A549 (cell line): ENCODE measurements around the gene NR1H4. TPM values are rescaled to one million over a fixed set of nuclear protein-coding genes. Genes with fewer than 3 reads are reported as not detected.

ENCODE experiments used
- ATAC-seq, 2 experiments: fragments of 200-7000 bp in 1 of 2; fragments of >200 bp in 1 of 2; cut with Nextera tagmentation in 1 of 2; cut with Tn5 transposase in 1 of 2; 3 replicates each; pipeline versions ENCODE4 v1.8.0 to v1.9.1; 2018 to 2020; ENCODE audit warnings: mild to moderate bottlenecking in 1 of 2, moderate library complexity in 1 of 2
- CTCF ChIA-PET: fragments of 300-600 bp; sonication (Branson Sonifier 250); formaldehyde crosslinking; extraction: SDS; loops from one replicate; lab custom pipeline; 2021; ENCODE audit warnings: antibody characterized with exemption, inconsistent platforms; lab: Yijun Ruan, JAX
- POLR2A ChIA-PET: fragments of 350-600 bp; formaldehyde crosslinking; extraction: SDS; loops from one replicate; lab custom pipeline; 2021; ENCODE audit warnings: antibody characterized with exemption, inconsistent platforms; lab: Yijun Ruan, JAX
- DNase-seq, 2 experiments: peaks; one replicate each; pipeline versions ENCODE4 v3.0.0 to v3.0.0-alpha.2; 2011 to 2016; ENCODE audit warnings: low read depth in 1 of 2, low spot score in 1 of 2
- FAIRE-seq: peaks from 2 replicates; lab custom pipeline; 2011; peaks lifted over from hg19 to GRCh38; lab: Jason Lieb, UNC
- H3K27ac ChIP-seq, 2 experiments: fragments of >200 bp; sonication (Bioruptor Twin); formaldehyde crosslinking; 3 replicates each; pipeline ENCODE4 v1.5.1; 2016 to 2017
- H3K4me1 ChIP-seq: fragments of >200 bp; sonication (Bioruptor Twin); formaldehyde crosslinking; 3 replicates; pipeline ENCODE4 v1.6.1; 2016
- H3K4me2 ChIP-seq: fragments of >200 bp; sonication (Bioruptor Twin); formaldehyde crosslinking; 3 replicates; pipeline ENCODE4 v1.6.1; 2016
- H3K4me3 ChIP-seq: fragments of >200 bp; sonication (Bioruptor Twin); formaldehyde crosslinking; 3 replicates; pipeline ENCODE4 v1.5.1; 2016
- H3K9me3 ChIP-seq: fragments of >200 bp; sonication (Bioruptor Twin); formaldehyde crosslinking; 3 replicates; pipeline ENCODE4 v1.6.1; 2016
- CHD2 ChIP-seq: fragments of 150-350 bp; IDR thresholded peaks from 2 replicates; pipeline ENCODE4 v1.6.1; 2014; ENCODE audit warnings: low read length; ENCODE audit not compliant: partially characterized antibody
- CHD4 ChIP-seq: fragments of 200-600 bp; sonication (generic); IDR thresholded peaks from 2 replicates; pipeline ENCODE4 v1.6.1; 2016; ENCODE audit warnings: antibody characterized with exemption, mild to moderate bottlenecking, borderline replicate concordance
- EP300 ChIP-seq, 2 experiments: fragments of >200 bp; sonication (Bioruptor Twin); formaldehyde crosslinking; IDR thresholded peaks; 2 replicates in 1 of 2; 3 replicates in 1 of 2; pipeline ENCODE4 v1.6.1; 2016 to 2017
- ESRRA ChIP-seq: fragments of 150-350 bp; IDR thresholded peaks from 2 replicates; pipeline ENCODE4 v1.6.1; 2014; ENCODE audit warnings: mild to moderate bottlenecking, low read length, borderline replicate concordance
- FOSL2 ChIP-seq, 2 experiments: fragments of 450-650 bp in 1 of 2; fragments of >200 bp in 1 of 2; sonication (Bioruptor Twin) in 1 of 2; formaldehyde crosslinking; IDR thresholded peaks; 2 replicates each; pipeline versions ENCODE4 v1.5.0 to v1.6.1; 2016 to 2020; ENCODE audit warnings: mild to moderate bottlenecking in 1 of 2, moderate library complexity in 1 of 2
- GATA3 ChIP-seq: IDR thresholded peaks from 2 replicates; pipeline ENCODE4 v1.6.1; 2012; ENCODE audit warnings: borderline replicate concordance
- HMGXB4 ChIP-seq: fragments of 250-450 bp; sonication (Bioruptor Pico); IDR thresholded peaks from 2 replicates; pipeline ENCODE4 v1.5.0; 2021; ENCODE audit warnings: mild to moderate bottlenecking, moderate library complexity, borderline replicate concordance
- HOXA7 ChIP-seq: fragments of 250-450 bp; sonication (Bioruptor Pico); IDR thresholded peaks from 2 replicates; pipeline ENCODE4 v1.5.0; 2020; ENCODE audit warnings: mild to moderate bottlenecking, moderate library complexity
- HOXB5 ChIP-seq: fragments of 250-450 bp; sonication (Bioruptor Pico); IDR thresholded peaks from 2 replicates; pipeline ENCODE4 v1.5.0; 2020; ENCODE audit warnings: mild to moderate bottlenecking, moderate library complexity
- JUNB ChIP-seq: fragments of >200 bp; sonication (Bioruptor Twin); formaldehyde crosslinking; IDR thresholded peaks from 2 replicates; pipeline ENCODE4 v1.6.1; 2016
- KDM5A ChIP-seq: fragments of 200-600 bp; sonication (generic); IDR thresholded peaks from 2 replicates; pipeline ENCODE4 v1.6.1; 2016; ENCODE audit warnings: antibody characterized with exemption, mild to moderate bottlenecking
- MAX ChIP-seq: IDR thresholded peaks from 2 replicates; pipeline ENCODE4 v1.6.1; 2012
- MYC ChIP-seq: IDR thresholded peaks from 2 replicates; pipeline ENCODE4 v1.6.1; 2012; ENCODE audit warnings: mild to moderate bottlenecking, inconsistent platforms, low read length, improper control_type of control experiment, borderline replicate concordance
- NFE2L2 ChIP-seq: fragments of 150-350 bp; conservative IDR thresholded peaks from 2 replicates; pipeline ENCODE4 v1.6.1; 2014; ENCODE audit warnings: low read length
- NR3C1 ChIP-seq: fragments of >200 bp; sonication (Bioruptor Twin); formaldehyde crosslinking; IDR thresholded peaks from 3 replicates; pipeline ENCODE4 v1.6.1; 2017
- POLR2A ChIP-seq: IDR thresholded peaks from 2 replicates; pipeline ENCODE4 v1.6.1; 2012; ENCODE audit warnings: mild to moderate bottlenecking, low read length
- RAD21 ChIP-seq, 2 experiments: fragments of >200 bp in 1 of 2; sonication (Bioruptor Twin) in 1 of 2; formaldehyde crosslinking in 1 of 2; IDR thresholded peaks in 1 of 2; conservative IDR thresholded peaks in 1 of 2; 2 replicates in 1 of 2; 3 replicates in 1 of 2; pipeline ENCODE4 v1.6.1; 2012 to 2018; ENCODE audit warnings: inconsistent platforms in 1 of 2
- RCOR1 ChIP-seq: fragments of 150-350 bp; IDR thresholded peaks from 2 replicates; pipeline ENCODE4 v1.6.1; 2014; ENCODE audit warnings: antibody characterized with exemption, low read length, low read depth
- RFX5 ChIP-seq: fragments of 450-650 bp; IDR thresholded peaks from 2 replicates; pipeline ENCODE4 v1.7.1; 2014; ENCODE audit warnings: antibody characterized with exemption, mild to moderate bottlenecking, moderate library complexity
- RNF2 ChIP-seq: fragments of 200-600 bp; sonication (generic); IDR thresholded peaks from 2 replicates; pipeline ENCODE4 v1.6.1; 2016; ENCODE audit warnings: low read depth, mild to moderate bottlenecking, antibody characterized with exemption, moderate library complexity, borderline replicate concordance
- TP53 ChIP-seq: fragments of 250-450 bp; sonication (Bioruptor Pico); IDR thresholded peaks from 2 replicates; pipeline ENCODE4 v1.5.0; 2021; ENCODE audit warnings: mild to moderate bottlenecking, moderate library complexity
- ZC3H11A ChIP-seq: fragments of 450-650 bp; IDR thresholded peaks from 2 replicates; pipeline ENCODE4 v1.6.1; 2014; ENCODE audit warnings: antibody characterized with exemption, mild to moderate bottlenecking
- WGBS: methylation state at CpG from one replicate; pipeline ENCODE4 v1.1.6; 2017; ENCODE audit errors: missing lambda C conversion rate; 5-methylcytosine and 5-hydroxymethylcytosine counted together
- polyA plus RNA-seq, 4 experiments: library from polyadenylated mRNA; depleted of rRNA in 3 of 4; stranded (reverse); fragments of >200 nt; fragmentation: RNase III in 1 of 4; extraction: RNeasy Plus Mini Kit Qiagen cat#74134 plus additional on column Dnase treatment in 1 of 4; gene quantifications; 2 replicates in 3 of 4; 3 replicates in 1 of 4; pipeline ENCODE4 v1.2.3, GENCODE V29; 2011 to 2017
- TF ChIP-seq, protein P1 (sequence below): IDR thresholded peaks from 2 replicates; pipeline ENCODE4 v1.6.1; 2012
- TF ChIP-seq, protein P2 (sequence below): fragments of 450-650 bp; IDR thresholded peaks from 2 replicates; pipeline ENCODE4 v1.6.1; 2014; ENCODE audit warnings: antibody characterized with exemption

Gene NR1H4
- polyA plus RNA-seq, 2 of the 4 experiments (the other 2 are of a cell fraction) = 0.40 to 1.4 TPM

DNA sequence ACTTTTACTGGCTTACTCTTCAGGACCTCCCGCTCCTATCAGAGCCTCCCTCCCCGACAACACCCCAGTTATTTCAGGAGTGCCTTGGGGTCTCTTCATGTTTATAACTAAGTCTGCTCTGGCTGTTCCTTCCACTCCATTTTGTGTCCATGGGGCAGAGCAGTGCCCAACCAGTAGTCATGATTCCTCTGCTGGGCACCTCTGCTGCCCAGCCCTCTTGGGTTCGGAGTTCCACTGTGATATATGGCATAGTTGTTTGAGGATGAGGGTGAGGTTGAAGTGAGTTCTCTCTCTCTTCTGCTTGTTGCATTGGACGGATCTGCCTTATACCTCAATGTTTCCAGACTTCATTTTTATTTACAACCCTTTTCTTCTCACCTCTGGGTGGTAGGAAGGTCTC is 17.4 kb downstream of the NR1H4 start:
- ChIA-PET POLR2A (no interaction called here), CTCF (no interaction called here)
- TF ChIP-seq RNF2 (no peak), HOXA7 (CRISPR knock-in tag) (no peak), ESRRA (no peak), KDM5A (no peak), NFE2L2 (no peak), POLR2A (no peak), RFX5 (no peak), CHD2 (no peak), CHD4 (no peak), MAX (no peak), JUNB (no peak)
- H3K4me1 ChIP-seq = no peaks in the 10 kb centered on the region
- no peak overlapping the region for H3K4me3 ChIP-seq
- 67% methylated on average over 4 of the region's 4 CpGs for WGBS
- no peak for FAIRE-seq
- no peak for ATAC-seq
- H3K27ac ChIP-seq = no peak overlapping the region
- H3K4me2 ChIP-seq = no peak overlapping the region
- no peak for DNase-seq
- H3K9me3 ChIP-seq = no peaks in the 10 kb centered on the region

GRCh38 chr12:100493396-100494012 is 19.8 kb downstream of the NR1H4 start:
- Histone ChIP-seq H3K4me2 (no peak overlapping the region), H3K9me3 (no peaks in the 10 kb centered on the region), H3K4me3 (no peak overlapping the region), H3K4me1 (no peaks in the 10 kb centered on the region), H3K27ac (no peak overlapping the region)
- ATAC-seq (no peak), FAIRE-seq (no peak), DNase-seq (no peak)
- CTCF ChIA-PET = no interaction called here
- POLR2A ChIA-PET = no interaction called here
- TF ChIP-seq, protein P1, sequence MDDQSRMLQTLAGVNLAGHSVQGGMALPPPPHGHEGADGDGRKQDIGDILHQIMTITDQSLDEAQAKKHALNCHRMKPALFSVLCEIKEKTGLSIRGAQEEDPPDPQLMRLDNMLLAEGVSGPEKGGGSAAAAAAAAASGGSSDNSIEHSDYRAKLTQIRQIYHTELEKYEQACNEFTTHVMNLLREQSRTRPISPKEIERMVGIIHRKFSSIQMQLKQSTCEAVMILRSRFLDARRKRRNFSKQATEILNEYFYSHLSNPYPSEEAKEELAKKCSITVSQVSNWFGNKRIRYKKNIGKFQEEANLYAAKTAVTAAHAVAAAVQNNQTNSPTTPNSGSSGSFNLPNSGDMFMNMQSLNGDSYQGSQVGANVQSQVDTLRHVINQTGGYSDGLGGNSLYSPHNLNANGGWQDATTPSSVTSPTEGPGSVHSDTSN = no peak
- no peak for TF ChIP-seq RCOR1
- no peak for TF ChIP-seq EP300 (IDR thresholded peaks at IDR 0.05)
- TF ChIP-seq NR3C1 = no peak
- TF ChIP-seq HOXB5 (CRISPR knock-in tag) = no peak
- TF ChIP-seq FOSL2 (IDR thresholded peaks at IDR 0.05) = no peak
- TF ChIP-seq FOSL2 (CRISPR knock-in tag; IDR thresholded peaks at IDR 0.05) = no peak
- TF ChIP-seq ZC3H11A = no peak
- no peak for TF ChIP-seq MYC
- no peak for TF ChIP-seq HMGXB4 (CRISPR knock-in tag)
- TF ChIP-seq RAD21 (conservative IDR thresholded peaks at IDR 0.05 in 1 of 2, IDR thresholded peaks at IDR 0.05 in 1 of 2) = no peak
- TF ChIP-seq TP53 (CRISPR knock-in tag) = no peak
- TF ChIP-seq, protein P2, sequence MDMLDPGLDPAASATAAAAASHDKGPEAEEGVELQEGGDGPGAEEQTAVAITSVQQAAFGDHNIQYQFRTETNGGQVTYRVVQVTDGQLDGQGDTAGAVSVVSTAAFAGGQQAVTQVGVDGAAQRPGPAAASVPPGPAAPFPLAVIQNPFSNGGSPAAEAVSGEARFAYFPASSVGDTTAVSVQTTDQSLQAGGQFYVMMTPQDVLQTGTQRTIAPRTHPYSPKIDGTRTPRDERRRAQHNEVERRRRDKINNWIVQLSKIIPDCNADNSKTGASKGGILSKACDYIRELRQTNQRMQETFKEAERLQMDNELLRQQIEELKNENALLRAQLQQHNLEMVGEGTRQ = no peak
- TF ChIP-seq KDM5A = no peak
- no peak for TF ChIP-seq GATA3
- WGBS = 57% methylated on average over 6 of the region's 6 CpGs
